Cardiac fibroblast (primary cell): Measurements from ENCODE around the gene MUC3A.
A peak's percentile ranks its signal among the peaks of the same experiment; 100 is the strongest.

Source experiments
- DNase-seq, 2 donors: peaks; one replicate each; pipeline versions ENCODE4 v3.0.0 to v3.0.0-alpha.2; 2010; ENCODE audit warnings: low read depth in 2 of 2
- H3K4me3 ChIP-seq, 2 donors: replicated peaks in 1 of 2; 1 replicate in 1 of 2; 2 replicates in 1 of 2; pipeline ENCODE4 v1.5.1; 2011; ENCODE audit warnings: low read depth in 2 of 2, low read length in 2 of 2, mild to moderate bottlenecking in 2 of 2, moderate library complexity in 1 of 2
- TF ChIP-seq, protein P1 (sequence below): IDR thresholded peaks from one replicate; pipeline ENCODE4 v1.5.1; 2011; ENCODE audit warnings: low read depth, mild to moderate bottlenecking, low read length, inconsistent platforms

MUC3A gene

DNA sequence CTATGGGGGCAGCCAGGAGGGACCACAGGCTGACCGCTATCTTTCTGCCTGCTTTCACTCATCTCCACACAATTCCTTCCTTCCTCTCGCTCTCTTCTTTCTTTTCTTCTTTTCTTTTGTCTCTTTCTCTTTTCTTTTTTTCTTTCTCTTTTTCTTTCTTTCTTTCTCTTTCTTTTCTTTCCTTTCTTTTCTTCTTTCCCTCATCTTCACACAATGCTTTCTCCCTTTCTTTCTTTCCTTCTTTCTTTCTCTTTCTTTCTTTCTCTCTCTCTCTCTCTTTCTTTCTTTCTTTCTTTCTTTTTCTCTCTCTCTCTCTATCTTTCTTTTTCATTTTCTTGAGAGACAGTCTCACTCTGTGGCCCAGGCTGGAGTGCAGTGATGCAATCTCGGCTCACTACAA is 13.2 kb downstream of the MUC3A start:
- TF ChIP-seq, protein P1, sequence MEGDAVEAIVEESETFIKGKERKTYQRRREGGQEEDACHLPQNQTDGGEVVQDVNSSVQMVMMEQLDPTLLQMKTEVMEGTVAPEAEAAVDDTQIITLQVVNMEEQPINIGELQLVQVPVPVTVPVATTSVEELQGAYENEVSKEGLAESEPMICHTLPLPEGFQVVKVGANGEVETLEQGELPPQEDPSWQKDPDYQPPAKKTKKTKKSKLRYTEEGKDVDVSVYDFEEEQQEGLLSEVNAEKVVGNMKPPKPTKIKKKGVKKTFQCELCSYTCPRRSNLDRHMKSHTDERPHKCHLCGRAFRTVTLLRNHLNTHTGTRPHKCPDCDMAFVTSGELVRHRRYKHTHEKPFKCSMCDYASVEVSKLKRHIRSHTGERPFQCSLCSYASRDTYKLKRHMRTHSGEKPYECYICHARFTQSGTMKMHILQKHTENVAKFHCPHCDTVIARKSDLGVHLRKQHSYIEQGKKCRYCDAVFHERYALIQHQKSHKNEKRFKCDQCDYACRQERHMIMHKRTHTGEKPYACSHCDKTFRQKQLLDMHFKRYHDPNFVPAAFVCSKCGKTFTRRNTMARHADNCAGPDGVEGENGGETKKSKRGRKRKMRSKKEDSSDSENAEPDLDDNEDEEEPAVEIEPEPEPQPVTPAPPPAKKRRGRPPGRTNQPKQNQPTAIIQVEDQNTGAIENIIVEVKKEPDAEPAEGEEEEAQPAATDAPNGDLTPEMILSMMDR = no peak
- no peak for DNase-seq
- no peak overlapping the region for H3K4me3 ChIP-seq

DNA sequence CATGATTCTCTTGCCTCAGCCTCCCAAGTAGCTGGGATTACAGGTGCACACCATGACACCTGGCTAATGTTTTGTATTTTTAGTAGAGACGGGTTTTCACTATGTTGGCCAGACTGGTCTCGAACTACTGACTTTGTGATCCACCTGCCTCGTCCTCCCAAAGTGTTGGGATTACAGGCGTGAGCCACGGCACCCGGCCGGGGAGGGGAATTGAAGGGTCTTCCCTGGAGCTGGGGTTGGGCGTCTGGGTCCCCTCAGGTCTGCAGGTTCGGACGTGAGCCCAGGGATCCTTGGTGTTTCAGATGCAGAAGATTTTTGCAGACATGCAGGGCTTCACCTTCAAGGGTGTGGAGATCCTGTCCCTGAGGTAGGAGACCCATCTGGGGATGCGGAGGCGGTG is 14.1 kb downstream of the MUC3A start:
- TF ChIP-seq, protein P1 = no peak
- H3K4me3 ChIP-seq = no peak overlapping the region
- no peak for DNase-seq

DNA sequence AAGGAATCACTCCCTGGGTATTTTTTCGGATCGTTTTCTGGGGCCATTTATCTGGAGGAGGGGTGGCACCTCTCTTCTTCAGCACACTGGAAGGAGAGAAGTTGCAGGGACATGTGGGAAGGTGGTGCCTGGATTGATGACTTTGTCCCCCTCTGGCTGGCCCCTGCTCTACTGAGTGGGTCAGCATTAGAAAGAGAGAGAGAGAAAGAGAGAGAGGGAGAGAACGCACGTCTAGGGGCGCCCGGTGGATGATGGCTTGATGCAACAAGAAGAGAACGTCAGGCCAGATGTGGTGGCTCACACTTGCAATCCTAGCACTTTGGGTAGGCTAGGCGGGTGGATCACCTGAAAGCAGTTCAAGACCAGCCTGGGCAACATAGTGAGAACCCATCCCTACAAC is 14.5 kb downstream of the MUC3A start:
- TF ChIP-seq, protein P1 = no peak
- H3K4me3 ChIP-seq = no peak overlapping the region
- DNase-seq = no peak

GRCh38 chr7:100964630-100965029 is 15.3 kb downstream of the MUC3A start:
- DNase-seq = no peak
- H3K4me3 ChIP-seq = no peak overlapping the region
- TF ChIP-seq, protein P1 = no peak

DNA sequence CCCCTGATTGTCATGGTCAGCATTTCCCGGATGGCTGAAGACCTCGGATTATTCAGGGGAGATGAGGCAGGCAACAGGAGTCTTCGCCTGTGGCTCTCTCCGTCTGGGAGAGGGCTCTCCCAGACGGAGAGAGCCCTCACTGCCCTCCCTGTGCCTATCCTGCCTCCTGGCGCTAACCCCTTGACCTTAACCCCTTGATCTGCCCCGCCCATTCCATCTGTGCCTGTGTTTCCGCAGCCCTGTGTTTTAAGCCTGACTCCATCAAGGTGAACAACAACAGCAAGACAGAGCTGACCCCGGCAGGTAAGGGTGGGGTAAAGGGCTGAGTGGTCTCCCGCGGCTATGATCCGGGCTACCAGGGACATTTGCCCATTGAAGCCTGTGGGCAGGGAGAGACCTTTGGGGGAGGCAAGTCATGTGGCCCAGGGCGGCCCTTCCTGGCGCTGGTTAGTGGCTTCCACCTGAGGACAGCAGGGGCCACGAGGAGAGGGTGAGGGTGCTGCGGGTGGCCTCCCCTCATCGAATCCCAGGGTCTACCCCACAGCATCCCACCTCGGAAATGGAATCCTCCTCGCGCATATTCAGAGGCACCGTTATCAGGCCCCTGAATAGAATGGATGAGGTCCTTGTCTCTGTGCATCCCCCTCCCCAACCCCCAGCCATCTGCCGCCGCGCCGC is 15.8 kb downstream of the MUC3A start:
- no peak for DNase-seq
- TF ChIP-seq, protein P1 = no peak
- no peak overlapping the region for H3K4me3 ChIP-seq

DNA sequence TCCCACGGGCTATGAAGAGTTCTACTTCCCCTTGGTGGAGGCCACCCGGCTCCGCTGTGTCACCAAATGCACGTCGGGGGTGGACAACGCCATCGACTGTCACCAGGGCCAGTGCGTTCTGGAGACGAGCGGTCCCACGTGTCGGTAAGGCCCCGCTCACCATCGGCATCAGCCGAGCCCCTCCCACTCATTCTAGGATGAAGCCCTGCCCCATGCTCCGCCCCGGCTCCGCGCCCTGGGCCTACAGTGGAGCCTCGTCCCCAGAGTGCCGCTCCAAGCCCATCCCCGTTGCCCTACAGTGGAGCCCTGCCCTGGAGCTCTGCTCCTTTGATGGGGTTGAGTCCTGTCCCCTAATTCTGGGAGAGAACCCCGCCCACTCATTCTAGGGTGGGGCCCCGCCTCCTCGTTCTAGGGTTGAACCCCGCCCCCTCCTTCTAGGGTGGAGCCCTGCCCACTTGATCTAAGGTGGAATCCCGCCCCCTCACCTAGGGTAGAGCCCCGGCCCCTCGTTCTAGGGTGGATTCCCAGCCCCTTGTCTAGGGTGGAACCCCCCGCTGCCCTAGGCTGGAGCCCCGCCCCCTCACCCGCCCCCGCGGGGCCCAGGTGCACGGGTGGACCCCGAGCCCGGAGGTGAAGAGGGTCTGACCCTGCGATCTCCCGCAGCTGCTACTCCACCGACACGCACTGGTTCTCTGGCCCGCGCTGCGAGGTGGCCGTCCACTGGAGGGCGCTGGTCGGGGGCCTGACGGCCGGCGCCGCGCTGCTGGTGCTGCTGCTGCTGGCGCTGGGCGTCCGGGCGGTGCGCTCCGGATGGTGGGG is 16.6 kb downstream of the MUC3A start:
- no peak overlapping the region for H3K4me3 ChIP-seq
- DNase-seq = peak; percentile 43 to 59
- TF ChIP-seq, protein P1 = peak; percentile 61
